GM20000 (cell line): ENCODE data around the gene POTEF.
"Not testable (repeated sequence)": the region's sequence is repeated elsewhere in the genome, so short reads cannot be mapped to it uniquely, and the experiment has no call there.

ENCODE experiments used
- DNase-seq: peaks from one replicate; pipeline ENCODE4 v3.0.0; 2012; ENCODE audit warnings: low spot score
- TF ChIP-seq, protein P1 (sequence below): IDR thresholded peaks from 2 replicates; pipeline ENCODE4 v1.5.1; 2012; ENCODE audit warnings: mild to moderate bottlenecking, control low read depth; ENCODE audit errors: extremely low read depth, missing control alignments

Gene POTEF

GRCh38 chr2:130158631-130159030 lies 29.6 kb upstream of the POTEF start:
- no peak for DNase-seq
- TF ChIP-seq, protein P1, sequence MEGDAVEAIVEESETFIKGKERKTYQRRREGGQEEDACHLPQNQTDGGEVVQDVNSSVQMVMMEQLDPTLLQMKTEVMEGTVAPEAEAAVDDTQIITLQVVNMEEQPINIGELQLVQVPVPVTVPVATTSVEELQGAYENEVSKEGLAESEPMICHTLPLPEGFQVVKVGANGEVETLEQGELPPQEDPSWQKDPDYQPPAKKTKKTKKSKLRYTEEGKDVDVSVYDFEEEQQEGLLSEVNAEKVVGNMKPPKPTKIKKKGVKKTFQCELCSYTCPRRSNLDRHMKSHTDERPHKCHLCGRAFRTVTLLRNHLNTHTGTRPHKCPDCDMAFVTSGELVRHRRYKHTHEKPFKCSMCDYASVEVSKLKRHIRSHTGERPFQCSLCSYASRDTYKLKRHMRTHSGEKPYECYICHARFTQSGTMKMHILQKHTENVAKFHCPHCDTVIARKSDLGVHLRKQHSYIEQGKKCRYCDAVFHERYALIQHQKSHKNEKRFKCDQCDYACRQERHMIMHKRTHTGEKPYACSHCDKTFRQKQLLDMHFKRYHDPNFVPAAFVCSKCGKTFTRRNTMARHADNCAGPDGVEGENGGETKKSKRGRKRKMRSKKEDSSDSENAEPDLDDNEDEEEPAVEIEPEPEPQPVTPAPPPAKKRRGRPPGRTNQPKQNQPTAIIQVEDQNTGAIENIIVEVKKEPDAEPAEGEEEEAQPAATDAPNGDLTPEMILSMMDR, result no peak

DNA sequence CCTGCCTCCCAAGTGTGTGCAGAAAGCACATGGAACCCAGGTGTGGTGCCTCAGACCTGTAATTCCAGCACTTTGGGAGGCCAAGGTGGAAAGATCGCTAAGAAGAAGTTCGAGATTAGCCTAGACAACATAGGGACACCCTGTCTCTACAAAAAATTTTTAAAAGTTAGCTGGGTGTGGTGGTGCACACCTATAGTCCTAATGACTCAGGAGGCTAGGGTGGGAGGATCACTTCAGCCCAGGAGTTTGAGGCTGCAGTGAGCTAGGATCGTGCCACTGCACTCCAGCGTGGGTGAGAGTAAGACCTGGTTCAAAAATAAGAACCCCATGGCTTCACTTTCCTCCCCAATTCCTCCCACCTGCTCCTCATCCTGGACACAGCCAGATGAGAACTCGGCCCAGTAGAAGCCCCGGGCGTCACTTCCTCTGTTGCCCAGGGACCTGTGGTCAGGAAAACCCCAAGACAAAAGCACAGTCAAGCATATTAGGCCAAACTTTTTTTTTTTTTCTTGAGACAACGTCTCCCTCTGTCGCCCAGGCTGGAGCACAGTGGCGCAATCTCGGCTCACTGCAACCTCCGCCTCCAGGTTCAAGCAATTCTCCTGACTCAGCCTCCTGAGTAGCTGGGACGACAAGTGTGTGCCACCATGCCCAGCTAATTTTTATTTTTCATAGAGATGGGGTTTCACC lies 28.9 kb upstream of the POTEF start:
- DNase-seq, result peak; percentile 73

GRCh38 chr2:130157354-130157753 lies 28.3 kb upstream of the POTEF start:
- DNase-seq, result not testable (repeated sequence)

DNA sequence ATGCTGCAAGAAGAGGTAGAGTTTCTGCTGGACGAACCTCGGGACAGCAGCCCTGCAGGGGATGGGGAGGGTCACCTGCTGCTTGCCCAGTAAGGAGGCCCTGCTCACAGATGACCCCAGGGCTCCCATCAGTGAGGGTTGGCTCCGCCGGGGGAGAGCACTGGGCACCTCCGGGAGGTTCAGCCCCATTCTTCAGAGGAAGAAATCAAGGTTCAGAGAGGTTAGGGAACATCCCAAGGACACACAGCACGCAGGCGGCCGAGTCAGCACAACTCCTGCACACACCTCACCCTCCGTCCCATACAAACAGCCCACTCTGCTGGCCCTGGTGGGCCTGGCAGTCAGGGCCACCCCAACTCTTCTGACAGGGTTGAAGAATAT lies 27.6 kb upstream of the POTEF start:
- TF ChIP-seq, protein P1, result no peak
- no peak for DNase-seq

DNA sequence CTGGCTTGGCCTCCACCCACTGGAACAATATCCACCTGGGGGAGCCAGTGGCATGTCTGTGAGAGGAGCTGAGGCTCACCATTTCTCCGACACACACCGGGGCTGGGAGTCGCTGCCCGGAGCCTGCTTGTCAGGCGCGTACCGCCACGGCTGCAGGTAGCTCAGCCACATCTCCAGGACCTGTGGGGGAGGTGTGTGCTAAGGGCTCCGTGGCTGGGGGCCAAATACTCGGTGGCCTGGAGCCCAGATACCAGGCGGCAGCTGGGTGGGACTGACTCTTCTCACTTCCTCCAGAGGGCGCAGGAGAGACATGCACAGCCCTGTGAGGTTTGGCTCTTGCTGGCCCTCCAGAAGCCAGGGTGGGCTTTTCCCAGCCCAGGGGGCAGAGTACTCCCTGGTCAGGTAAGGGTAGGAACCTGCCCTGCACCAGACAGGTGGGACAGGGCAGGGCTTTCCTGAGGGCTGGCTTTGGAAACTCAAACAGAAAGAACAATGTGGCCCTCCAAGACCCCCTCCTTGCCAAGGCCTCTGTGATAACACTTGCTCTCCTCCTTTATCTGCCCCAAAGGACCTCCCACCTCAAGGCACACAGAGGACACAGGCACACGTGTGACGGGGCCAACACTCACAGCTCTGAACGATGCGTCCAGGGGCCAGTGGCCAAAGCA lies 27.1 kb upstream of the POTEF start:
- peak; percentile 44 for DNase-seq
- TF ChIP-seq, protein P1, result peak; percentile 53

DNA sequence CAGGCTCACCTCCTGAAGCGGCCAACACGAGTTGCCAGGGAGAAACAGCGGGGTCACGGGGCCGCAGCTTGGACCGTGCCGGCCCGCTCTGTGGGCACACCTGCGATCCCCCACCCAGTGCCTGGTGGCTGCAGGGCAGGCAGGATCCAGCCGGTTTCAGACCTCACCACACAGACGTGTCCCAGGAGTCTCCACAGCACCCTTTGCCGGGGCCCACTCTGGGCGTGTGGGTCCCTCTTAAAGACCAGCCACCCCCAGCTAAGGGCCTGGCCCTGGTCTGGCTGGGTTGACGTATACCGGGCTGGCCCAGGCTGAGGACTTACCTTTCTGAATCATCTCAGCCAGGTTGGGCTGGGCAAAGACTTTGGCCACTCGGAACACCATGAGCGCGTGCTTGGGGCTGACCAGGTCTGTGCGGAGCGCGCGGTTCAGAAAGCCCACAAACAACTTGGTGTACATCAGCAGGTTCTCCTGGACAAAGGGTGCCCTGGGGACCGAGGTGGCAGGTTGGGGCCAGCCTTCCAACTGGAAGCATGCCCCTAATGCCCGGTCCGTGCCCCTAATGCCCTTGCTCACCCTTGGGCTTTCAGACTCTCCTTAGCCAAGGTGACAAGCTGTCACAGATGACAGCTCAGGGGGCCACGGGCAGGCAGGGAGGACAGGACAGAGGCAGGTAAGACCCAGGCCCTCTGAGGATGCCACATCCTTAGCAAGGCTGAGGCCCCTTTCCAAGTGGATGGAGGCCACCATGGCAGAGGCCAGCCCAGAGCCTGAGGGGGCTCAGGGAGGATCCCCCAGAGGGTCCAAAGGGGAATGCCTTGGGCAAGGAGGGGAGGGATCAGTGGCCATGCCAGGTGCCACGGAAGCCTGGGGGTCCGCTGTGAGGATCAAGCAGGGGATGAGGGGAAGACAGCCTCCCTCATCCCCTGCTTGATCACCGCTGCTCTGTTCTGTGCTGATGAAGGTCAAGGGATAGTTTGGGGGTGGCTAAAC lies 26.0 kb upstream of the POTEF start:
- DNase-seq, result no peak
- TF ChIP-seq, protein P1, result no peak

- not testable (repeated sequence) for DNase-seq
These were observed 25.4 kb upstream of the POTEF start for GRCh38 chr2:130154423-130154770.

DNA sequence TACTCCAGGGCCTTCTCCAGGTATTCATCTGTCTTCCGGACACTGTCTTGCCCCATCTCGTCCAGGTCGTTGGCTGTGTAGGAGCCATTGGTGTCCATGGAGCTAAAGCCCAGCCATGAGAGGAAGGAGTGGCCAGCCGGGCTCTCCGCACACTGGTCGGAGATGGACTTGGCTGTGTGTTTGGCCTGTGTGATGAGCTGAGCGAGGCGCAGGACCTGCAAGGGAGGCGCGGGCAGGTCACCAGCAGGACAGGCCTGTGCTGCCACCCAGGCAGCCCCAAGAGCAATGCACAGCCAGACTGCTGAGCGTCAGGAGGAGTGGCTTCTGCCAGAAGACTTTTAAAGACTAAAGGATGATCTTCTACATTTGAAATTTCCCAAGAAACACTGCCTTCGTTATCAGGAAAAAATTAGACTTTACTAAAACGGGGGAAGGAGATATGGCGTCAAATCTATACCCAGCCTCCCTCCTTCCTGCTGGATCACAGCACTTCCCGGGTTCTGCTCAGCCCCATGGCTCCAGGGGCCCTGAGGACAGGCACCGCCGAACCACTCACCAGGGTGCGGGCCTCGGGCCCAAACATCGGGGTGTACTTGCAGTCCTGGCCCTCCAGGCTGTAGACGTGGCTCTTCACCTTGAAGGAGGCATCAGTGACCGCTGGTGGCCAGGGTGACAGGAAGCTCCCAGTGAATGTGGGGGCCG lies 24.9 kb upstream of the POTEF start:
- DNase-seq, result not testable (repeated sequence)
